H9 (cell line): ENCODE results near the gene DDI2. TPM values are rescaled to one million over a fixed set of nuclear protein-coding genes. Genes with fewer than 3 reads are reported as not detected.

Experiments
- DNase-seq: peaks from one replicate; pipeline ENCODE4 v3.0.0-alpha.2; 2017
- H2AFZ ChIP-seq: one replicate; pipeline ENCODE4 v1.6.1; 2013; ENCODE audit warnings: mild to moderate bottlenecking, low read length, control low read depth, moderate library complexity
- H2AK5ac ChIP-seq: 2 replicates; pipeline ENCODE4 v1.6.1; 2013; ENCODE audit warnings: low read length, control low read depth, mixed read lengths; ENCODE audit not compliant: insufficient read length
- H2BK120ac ChIP-seq: one replicate; pipeline ENCODE4 v1.6.1; 2013; ENCODE audit warnings: low read depth, mild to moderate bottlenecking, low read length, control low read depth, inconsistent platforms; ENCODE audit not compliant: poor library complexity, severe bottlenecking
- H2BK12ac ChIP-seq: 2 replicates; pipeline ENCODE4 v1.6.1; 2013; ENCODE audit warnings: low read length, control low read depth, mixed read lengths, low read depth; ENCODE audit not compliant: insufficient read length
- H2BK15ac ChIP-seq: 2 replicates; pipeline ENCODE4 v1.6.1; 2013; ENCODE audit warnings: low read depth, low read length, control low read depth
- H2BK20ac ChIP-seq: one replicate; pipeline ENCODE4 v1.6.1; 2013; ENCODE audit warnings: low read depth, mild to moderate bottlenecking, low read length, control low read depth, inconsistent platforms; ENCODE audit not compliant: poor library complexity, severe bottlenecking
- H2BK5ac ChIP-seq: 2 replicates; pipeline ENCODE4 v1.6.1; 2013; ENCODE audit warnings: low read length, control low read depth, mixed read lengths; ENCODE audit not compliant: insufficient read length
- H3K14ac ChIP-seq: 2 replicates; pipeline ENCODE4 v1.6.1; 2013; ENCODE audit warnings: low read length, control low read depth; ENCODE audit not compliant: insufficient read depth
- H3K18ac ChIP-seq: 2 replicates; pipeline ENCODE4 v1.6.1; 2013; ENCODE audit warnings: low read depth, mild to moderate bottlenecking, mixed read lengths, low read length, control low read depth; ENCODE audit not compliant: insufficient read length
- H3K23ac ChIP-seq: 2 replicates; pipeline ENCODE4 v1.6.1; 2013; ENCODE audit warnings: low read length, control low read depth, mixed read lengths, low read depth; ENCODE audit not compliant: insufficient read length
- H3K23me2 ChIP-seq: 2 replicates; pipeline ENCODE4 v1.6.1; 2013; ENCODE audit warnings: low read depth, mild to moderate bottlenecking, mixed read lengths, low read length, control low read depth; ENCODE audit not compliant: insufficient read length, poor library complexity, severe bottlenecking
- H3K27ac ChIP-seq: 2 replicates; pipeline ENCODE4 v1.5.1; 2013; ENCODE audit warnings: low read length, control low read depth, mixed read lengths, low read depth; ENCODE audit not compliant: insufficient read length
- H3K27me3 ChIP-seq: 2 replicates; pipeline ENCODE4 v1.6.1; 2013; ENCODE audit warnings: low read length, control low read depth, inconsistent platforms; ENCODE audit not compliant: insufficient read depth
- H3K4ac ChIP-seq: 2 replicates; pipeline ENCODE4 v1.6.1; 2013; ENCODE audit warnings: low read depth, mild to moderate bottlenecking, control low read depth, inconsistent platforms, low read length, moderate library complexity
- H3K4me1 ChIP-seq: 2 replicates; pipeline ENCODE4 v1.6.1; 2013; ENCODE audit warnings: low read length, control low read depth, inconsistent platforms; ENCODE audit not compliant: insufficient read depth
- H3K4me2 ChIP-seq: 2 replicates; pipeline ENCODE4 v1.6.1; 2013; ENCODE audit warnings: low read length, control low read depth, mixed read lengths; ENCODE audit not compliant: insufficient read length, insufficient read depth
- H3K56ac ChIP-seq: 2 replicates; pipeline ENCODE4 v1.6.1; 2013; ENCODE audit warnings: low read depth, mild to moderate bottlenecking, mixed read lengths, low read length, control low read depth; ENCODE audit not compliant: insufficient read length
- H3K79me1 ChIP-seq: 2 replicates; pipeline ENCODE4 v1.6.1; 2013; ENCODE audit warnings: low read depth, mild to moderate bottlenecking, moderate library complexity, low read length, control low read depth, inconsistent platforms; ENCODE audit not compliant: insufficient read depth, poor library complexity, severe bottlenecking
- H3K79me2 ChIP-seq: 2 replicates; pipeline ENCODE4 v1.6.1; 2013; ENCODE audit warnings: low read length, control low read depth, inconsistent platforms; ENCODE audit not compliant: insufficient read depth
- H3K9ac ChIP-seq: 2 replicates; pipeline ENCODE4 v1.6.1; 2013; ENCODE audit warnings: low read length, control low read depth, mixed read lengths; ENCODE audit not compliant: insufficient read length; ENCODE audit errors: extremely low read depth
- H3K9me3 ChIP-seq: one replicate; pipeline ENCODE4 v1.6.1; 2013; ENCODE audit warnings: low read depth, low read length, inconsistent platforms; ENCODE audit not compliant: control insufficient read depth
- H3T11ph ChIP-seq: one replicate; pipeline ENCODE4 v1.6.1; 2013; ENCODE audit warnings: mild to moderate bottlenecking, low read length, control low read depth, inconsistent platforms
- H4K20me1 ChIP-seq: one replicate; pipeline ENCODE4 v1.6.1; 2013; ENCODE audit not compliant: control insufficient read depth, insufficient read length, insufficient read depth
- H4K5ac ChIP-seq: 2 replicates; pipeline ENCODE4 v1.6.1; 2013; ENCODE audit warnings: low read depth, mild to moderate bottlenecking, mixed read lengths, low read length, control low read depth; ENCODE audit not compliant: insufficient read length
- H4K8ac ChIP-seq: replicated peaks from 2 replicates; pipeline ENCODE4 v1.6.1; 2013; ENCODE audit warnings: low read length, control low read depth, mixed read lengths, low read depth; ENCODE audit not compliant: insufficient read length
- H4K91ac ChIP-seq: 2 replicates; pipeline ENCODE4 v1.6.1; 2013; ENCODE audit warnings: low read depth, mild to moderate bottlenecking, moderate library complexity, mixed read lengths, low read length, control low read depth; ENCODE audit not compliant: insufficient read length
- H3K27ac Mint-ChIP-seq, 3 experiments: 2 replicates in 2 of 3; 3 replicates in 1 of 3; pipeline ENCODE4 v1.8.0; 2020 to 2021; ENCODE audit warnings: mixed read lengths in 3 of 3, mild to moderate bottlenecking in 1 of 3, moderate library complexity in 1 of 3
- H3K27me3 Mint-ChIP-seq: 2 replicates; pipeline ENCODE4 v1.8.0; 2021; ENCODE audit warnings: low read depth, mild to moderate bottlenecking, moderate library complexity, mixed read lengths
- H3K36me3 Mint-ChIP-seq, 3 experiments: 2 replicates in 2 of 3; 3 replicates in 1 of 3; pipeline ENCODE4 v1.8.0; 2020 to 2021; ENCODE audit warnings: low read depth in 3 of 3, mixed read lengths in 3 of 3; ENCODE audit not compliant: insufficient read depth in 1 of 3
- H3K4me1 Mint-ChIP-seq, 2 experiments: 2 replicates each; pipeline ENCODE4 v1.8.0; 2020; ENCODE audit warnings: mixed read lengths in 2 of 2
- H3K4me3 Mint-ChIP-seq, 2 experiments: 2 replicates in 1 of 2; 3 replicates in 1 of 2; pipeline ENCODE4 v1.8.0; 2020 to 2021; ENCODE audit warnings: mild to moderate bottlenecking in 2 of 2, mixed read lengths in 2 of 2, moderate library complexity in 1 of 2
- H3K9me3 Mint-ChIP-seq, 2 experiments: 2 replicates in 1 of 2; 3 replicates in 1 of 2; pipeline ENCODE4 v1.8.0; 2020; ENCODE audit warnings: mild to moderate bottlenecking in 2 of 2, mixed read lengths in 2 of 2, moderate library complexity in 1 of 2
- CTCF ChIP-seq: fragments of 200-600 bp; sonication (generic); conservative IDR thresholded peaks from 3 replicates; pipeline ENCODE4 v1.8.0; 2021; ENCODE audit warnings: antibody characterized with exemption, mild to moderate bottlenecking
- WGBS: extraction: QIAGEN DNeasy Blood & Tissue Kit; methylation state at CpG from one replicate; pipeline ENCODE4 v1.1.7; 2013; ENCODE audit warnings: missing lambda C conversion rate, low lambda C conversion rate, mixed read lengths; ENCODE audit not compliant: insufficient read length; ENCODE audit errors: extremely low coverage; 5-methylcytosine and 5-hydroxymethylcytosine counted together
- total RNA-seq: library from RNA; stranded (reverse); gene quantifications from 2 replicates; pipeline ENCODE4 v1.2.1, GENCODE V29; 2021

DDI2 gene
- total RNA-seq, 1 experiment from 2014 or later = 45.0 TPM

- H3K4me2 ChIP-seq = no peak overlapping the region
- H3K9me3 ChIP-seq = no peaks in the 10 kb centered on the region
- no peak overlapping the region for H3K56ac ChIP-seq
- no peak overlapping the region for H2BK5ac ChIP-seq
- no peaks in the 10 kb centered on the region for H3K27me3 ChIP-seq
- H3K79me1 ChIP-seq = no peaks in the 10 kb centered on the region
- H2AFZ ChIP-seq = no peak overlapping the region
- Mint-ChIP-seq H3K4me3 (no peak overlapping the region), H3K36me3 (peaks cover 0 to 5% (median 0%) of the 10 kb centered on the region in 3 experiments; a peak in 2 of 7 replicates), H3K9me3 (no peaks in the 10 kb centered on the region), H3K4me1 (peaks cover 6 to 15% of the 10 kb centered on the region in 2 experiments), H3K27me3 (no peaks in the 10 kb centered on the region; the same call in none of the 2 replicates), H3K27ac (no peak overlapping the region)
- H2BK120ac ChIP-seq = no peak overlapping the region
- H3K4me1 ChIP-seq = no peaks in the 10 kb centered on the region; the same call in 1 of the 2 replicates
- no peaks in the 10 kb centered on the region for H3K79me2 ChIP-seq
- H2BK12ac ChIP-seq = no peak overlapping the region
- DNase-seq = no peak
- H3K14ac ChIP-seq = no peak overlapping the region
- no CpG with 5 or more reads among the region's 5 CpGs for WGBS
- no peak for TF ChIP-seq CTCF
- no peak overlapping the region for H2BK15ac ChIP-seq
- H2AK5ac ChIP-seq = no peak overlapping the region
- no peak overlapping the region for H4K91ac ChIP-seq
- H2BK20ac ChIP-seq = no peak overlapping the region
- H3K4ac ChIP-seq = no peak overlapping the region
- H3K23ac ChIP-seq = no peak overlapping the region
- H4K5ac ChIP-seq = no peak overlapping the region
- no peak overlapping the region for H3K27ac ChIP-seq
- no peaks in the 10 kb centered on the region for H4K20me1 ChIP-seq
- no peak overlapping the region for H3K9ac ChIP-seq
- H3K23me2 ChIP-seq = no peaks in the 10 kb centered on the region
- no peak overlapping the region for H4K8ac ChIP-seq
- H3K18ac ChIP-seq = no peak overlapping the region
- H3T11ph ChIP-seq = no peak overlapping the region
These were observed 25.0 kb upstream of the DDI2 start for GRCh38 chr1:15592285-15592684.
